ENCODE results near the gene DAB2IP.

Gene DAB2IP

GRCh38 chr9:121797081-121797480 lies 145.6 kb downstream of the DAB2IP start:
- DNase-seq (ENCODE audit: low read depth): no peak

- no peak for DNase-seq (ENCODE audit: low read depth)
These were observed 147.5 kb downstream of the DAB2IP start for GRCh38 chr9:121798941-121799340.

GRCh38 chr9:121800376-121800775 lies 148.9 kb downstream of the DAB2IP start:
- DNase-seq (ENCODE audit: low read depth): no peak

- DNase-seq (ENCODE audit: low read depth): no peak
These were observed 150.1 kb downstream of the DAB2IP start for GRCh38 chr9:121801579-121801978.

- DNase-seq (ENCODE audit: low read depth): no peak
These were observed 151.3 kb downstream of the DAB2IP start for GRCh38 chr9:121802753-121803152.

GRCh38 chr9:121807069-121807822 lies 155.8 kb downstream of the DAB2IP start:
- no peak for DNase-seq (ENCODE audit: low read depth)

GRCh38 chr9:121807823-121808278 lies 156.4 kb downstream of the DAB2IP start:
- no peak for DNase-seq (ENCODE audit: low read depth)

- no peak for DNase-seq (ENCODE audit: low read depth)
These were observed 157.3 kb downstream of the DAB2IP start for GRCh38 chr9:121808781-121809180.

GRCh38 chr9:121809356-121810050 lies 158.1 kb downstream of the DAB2IP start:
- DNase-seq (ENCODE audit: low read depth): no peak

GRCh38 chr9:121810489-121810888 lies 159.1 kb downstream of the DAB2IP start:
- DNase-seq (ENCODE audit: low read depth): no peak

- no peak for DNase-seq (ENCODE audit: low read depth)
These were observed 159.7 kb downstream of the DAB2IP start for GRCh38 chr9:121811140-121811539.

- no peak for DNase-seq (ENCODE audit: low read depth)
These were observed 160.3 kb downstream of the DAB2IP start for GRCh38 chr9:121811751-121812150.

GRCh38 chr9:121812159-121812735 lies 160.8 kb downstream of the DAB2IP start:
- no peak for DNase-seq (ENCODE audit: low read depth)

- DNase-seq (ENCODE audit: low read depth): no peak
These were observed 162.2 kb downstream of the DAB2IP start for GRCh38 chr9:121813519-121814210.

- no peak for DNase-seq (ENCODE audit: low read depth)
These were observed 163.2 kb downstream of the DAB2IP start for GRCh38 chr9:121814594-121814993.

GRCh38 chr9:121815084-121815483 lies 163.7 kb downstream of the DAB2IP start:
- no peak for DNase-seq (ENCODE audit: low read depth)

GRCh38 chr9:121815546-121816448 lies 164.4 kb downstream of the DAB2IP start:
- DNase-seq (ENCODE audit: low read depth): no peak

- no peak for DNase-seq (ENCODE audit: low read depth)
These were observed 165.0 kb downstream of the DAB2IP start for GRCh38 chr9:121816449-121816817.

GRCh38 chr9:121816845-121817450 lies 165.5 kb downstream of the DAB2IP start:
- DNase-seq (ENCODE audit: low read depth): no peak

- DNase-seq (ENCODE audit: low read depth): no peak
These were observed 166.0 kb downstream of the DAB2IP start for GRCh38 chr9:121817476-121817875.

- no peak for DNase-seq (ENCODE audit: low read depth)
These were observed 166.7 kb downstream of the DAB2IP start for GRCh38 chr9:121818016-121818661.

Measured in stimulated activated CD8-positive, alpha-beta memory T cell treated with anti-CD3 and anti-CD28 coated beads, Interleukin-15, amount 100 ng/mL, for 1 hour (primary cell).